Superior temporal gyrus (tissue), 1 donor: ENCODE results near the gene TLE4.
A peak's percentile ranks its signal among the peaks of the same experiment; 100 is the strongest.
"Not testable (repeated sequence)": the region's sequence is repeated elsewhere in the genome, so short reads cannot be mapped to it uniquely, and the experiment has no call there.

Experiments
- DNase-seq: peaks from one replicate; pipeline ENCODE4 v3.0.0-alpha.2; 2016; ENCODE audit errors: extremely low spot score

The TLE4 gene

GRCh38 chr9:79637177-79637925 is 65.6 kb downstream of the TLE4 start:
- DNase-seq: no peak

DNA sequence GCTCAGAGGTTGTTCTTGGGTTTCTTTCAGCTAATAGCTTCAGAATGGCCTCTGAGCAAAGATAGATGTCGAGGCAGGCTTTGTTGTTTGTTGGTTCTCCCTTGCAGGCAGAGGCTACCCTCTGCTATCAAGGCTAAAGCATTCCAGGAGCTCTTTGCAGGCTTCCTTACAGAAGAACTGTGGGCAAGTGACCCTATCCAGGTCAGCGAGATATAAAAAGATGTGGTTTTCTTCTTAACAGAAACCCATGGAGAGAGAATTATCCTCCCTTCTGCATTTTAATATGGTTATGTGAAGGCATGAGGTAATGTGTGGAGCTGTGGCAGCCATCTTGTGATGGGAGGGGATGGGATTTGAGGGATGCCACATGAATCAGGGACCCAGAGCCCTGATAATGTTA is 67.0 kb downstream of the TLE4 start:
- DNase-seq: no peak

DNA sequence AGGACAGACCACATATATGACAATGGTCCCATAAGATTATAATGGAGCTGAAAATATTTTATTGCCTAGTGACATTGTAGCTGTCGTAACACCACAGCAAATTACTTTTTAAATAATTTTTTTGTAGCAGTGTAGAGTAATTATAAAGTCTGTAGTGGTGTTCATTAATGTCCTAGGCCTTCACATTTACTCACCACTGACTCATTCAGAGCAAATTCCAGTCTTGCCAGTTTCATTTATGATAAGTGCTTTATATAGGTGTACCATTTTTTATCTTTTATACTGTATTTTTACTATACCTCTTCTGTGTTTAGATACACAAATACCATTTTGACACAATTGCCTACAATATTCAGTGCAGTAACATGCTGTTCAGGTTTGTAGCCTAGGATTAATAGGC is 67.6 kb downstream of the TLE4 start:
- DNase-seq: no peak

GRCh38 chr9:79640067-79640466 is 68.3 kb downstream of the TLE4 start:
- DNase-seq: not testable (repeated sequence)

DNA sequence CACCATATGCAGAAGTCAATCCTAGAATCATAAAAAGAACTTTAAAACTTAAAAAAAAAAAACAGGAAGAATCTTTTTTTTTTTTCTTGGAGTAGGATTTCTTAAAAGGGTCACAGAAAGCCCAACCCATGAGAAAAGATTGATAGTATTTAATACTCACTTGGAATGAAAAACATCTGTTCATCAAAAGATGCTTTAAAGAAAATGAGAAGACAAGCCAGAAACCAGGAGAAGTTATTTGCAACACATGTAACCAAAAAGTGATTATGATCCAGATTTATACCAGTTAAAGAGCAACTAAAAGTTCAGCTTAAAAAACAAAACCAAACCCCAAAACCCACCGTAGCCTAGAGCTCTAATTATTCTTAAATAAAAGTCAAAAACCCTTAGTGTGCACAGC is 69.3 kb downstream of the TLE4 start:
- no peak for DNase-seq

DNA sequence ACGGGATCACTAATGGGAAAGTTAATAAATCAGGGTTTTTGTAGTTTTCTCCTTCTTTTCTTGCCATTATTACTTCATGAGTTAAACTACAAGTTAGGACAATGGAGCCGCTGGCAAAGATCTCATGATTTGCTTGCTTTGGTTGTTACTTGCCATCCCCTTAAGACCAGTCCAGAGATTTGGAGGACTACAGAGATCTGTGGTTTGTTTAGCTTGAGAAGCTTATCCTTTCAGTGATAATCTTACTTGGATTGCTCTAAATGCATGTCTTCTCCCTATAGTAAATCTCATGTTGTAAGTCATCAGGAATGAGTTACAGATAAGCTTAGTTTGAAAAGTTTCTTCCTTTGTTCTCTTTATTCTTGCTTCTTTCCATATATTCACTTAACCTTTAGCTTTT is 70.9 kb downstream of the TLE4 start:
- DNase-seq: no peak

GRCh38 chr9:79644048-79644447 is 72.3 kb downstream of the TLE4 start:
- no peak for DNase-seq

DNA sequence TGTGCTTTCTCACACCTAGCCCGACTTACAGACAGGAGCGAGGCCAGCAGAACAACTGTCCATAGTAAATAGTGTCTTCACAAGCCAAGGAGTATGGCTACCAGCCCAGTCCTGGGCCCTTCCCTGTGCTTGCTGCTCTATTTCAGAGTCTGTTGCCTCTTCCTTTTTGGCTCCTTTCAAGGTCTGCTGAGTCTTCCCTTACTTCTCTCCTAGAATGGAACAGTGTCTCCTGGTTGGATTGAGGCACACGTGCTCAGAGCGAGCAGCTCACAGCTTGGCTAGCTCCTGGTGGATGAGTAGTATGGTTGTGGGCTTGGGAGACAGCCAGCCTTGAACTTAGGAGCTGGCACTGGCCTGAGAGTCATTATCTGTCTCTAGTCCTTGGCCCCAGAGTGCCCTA is 72.8 kb downstream of the TLE4 start:
- no peak for DNase-seq

- DNase-seq: no peak
Observed at GRCh38 chr9:79645110-79645509, 73.3 kb downstream of the TLE4 start.

DNA sequence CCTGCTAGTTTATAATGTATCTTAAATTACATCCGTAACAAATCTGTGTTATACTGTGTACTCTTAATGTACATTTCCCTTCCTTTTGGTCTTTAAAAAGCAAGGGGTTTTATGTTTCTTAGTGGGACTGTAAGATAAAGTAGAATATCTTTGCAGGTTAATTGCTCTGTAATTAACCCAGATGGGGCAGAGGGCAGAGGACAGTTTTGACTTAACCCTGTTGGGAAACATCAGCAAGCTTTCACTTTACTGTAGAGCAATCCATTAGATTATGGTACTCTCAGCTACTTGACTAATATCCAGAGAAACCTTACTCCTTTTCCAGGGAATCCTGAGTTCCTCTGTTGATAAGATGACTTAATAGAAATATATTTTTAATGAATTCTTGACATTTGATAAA is 74.3 kb downstream of the TLE4 start:
- DNase-seq: no peak

DNA sequence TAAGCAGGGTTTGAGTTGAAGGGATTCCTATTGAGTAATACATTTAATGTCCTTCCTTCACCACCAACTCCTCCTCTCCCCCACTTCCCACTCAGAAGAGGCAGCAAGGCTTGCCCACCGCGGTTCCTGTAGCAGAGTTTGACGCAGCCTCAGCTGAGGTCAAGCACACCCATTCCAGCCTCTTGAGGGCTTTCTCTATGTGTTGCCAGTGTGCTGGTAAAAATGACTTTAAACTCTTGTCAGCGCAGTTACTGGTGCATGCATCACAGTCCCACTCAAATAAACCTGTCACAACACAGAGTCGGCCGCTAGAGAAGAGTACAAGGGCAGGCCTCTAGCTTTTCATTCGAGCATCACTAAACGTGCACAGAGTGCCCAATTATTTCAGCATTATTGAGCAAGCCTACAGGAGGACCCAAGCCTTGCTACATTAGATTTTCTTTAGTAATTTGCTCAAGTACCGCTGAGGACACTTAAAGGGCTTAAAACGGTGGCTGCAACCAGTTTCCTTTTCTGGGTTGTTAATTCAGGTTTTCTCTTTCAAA is 79.6 kb downstream of the TLE4 start:
- no peak for DNase-seq

GRCh38 chr9:79652598-79652997 is 80.8 kb downstream of the TLE4 start:
- no peak for DNase-seq

GRCh38 chr9:79654591-79655382 is 83.0 kb downstream of the TLE4 start:
- not testable (repeated sequence) for DNase-seq

DNA sequence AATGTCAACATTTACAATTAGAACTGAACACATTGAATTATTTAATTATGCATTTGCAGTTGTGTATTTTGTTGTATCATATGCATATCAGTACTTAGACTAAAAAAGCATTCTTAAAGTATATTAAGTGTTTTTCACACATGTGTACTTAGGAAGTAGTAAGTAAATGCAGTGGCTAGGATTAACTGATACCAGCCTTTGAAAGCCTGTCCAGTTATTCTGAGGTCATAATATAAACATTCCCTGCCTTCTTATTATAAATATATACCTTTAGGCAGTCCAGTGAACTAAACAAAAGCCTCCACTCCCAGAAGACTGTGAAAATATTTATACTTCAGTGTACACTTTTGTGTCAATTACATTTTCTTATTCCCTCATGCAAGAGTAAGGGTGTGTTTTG is 83.8 kb downstream of the TLE4 start:
- no peak for DNase-seq

GRCh38 chr9:79656169-79656568 is 84.4 kb downstream of the TLE4 start:
- DNase-seq: no peak

DNA sequence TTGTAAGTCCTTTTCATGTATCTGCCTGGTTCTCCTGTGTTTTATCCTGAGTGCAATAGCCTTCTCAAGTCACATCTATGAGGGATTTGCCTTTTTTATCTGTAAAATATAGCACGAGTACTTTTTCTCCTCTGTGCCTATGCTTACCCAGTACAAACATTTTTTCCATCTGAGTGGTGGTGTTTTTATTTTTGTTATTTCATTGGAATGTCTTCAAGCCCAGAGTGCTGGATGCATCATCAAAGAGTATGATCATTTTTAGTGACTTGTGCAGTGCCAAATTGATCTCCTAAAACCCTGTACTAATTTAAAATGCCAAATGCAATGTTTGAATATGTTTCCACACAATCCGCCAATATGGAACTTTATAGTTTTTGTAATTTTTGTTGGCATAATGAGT is 86.1 kb downstream of the TLE4 start:
- no peak for DNase-seq

DNA sequence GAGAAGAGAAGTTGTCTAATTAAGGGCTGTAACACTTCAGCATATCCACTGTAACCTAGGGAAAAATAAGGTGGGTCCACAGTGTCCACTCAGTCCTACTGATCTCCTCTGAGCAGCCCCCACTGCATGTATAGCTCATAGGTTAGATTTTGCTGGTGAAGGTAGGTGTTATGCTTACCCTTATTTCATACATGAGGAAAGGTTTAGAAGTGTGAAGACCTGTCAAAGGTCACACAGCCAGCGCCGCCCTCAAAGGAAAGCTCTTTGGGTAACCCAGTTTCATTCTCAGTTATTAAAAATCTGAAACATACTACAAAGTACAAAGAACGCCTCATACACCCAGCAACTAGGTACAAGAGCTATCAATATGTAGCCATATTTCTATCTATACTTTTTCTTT is 87.2 kb downstream of the TLE4 start:
- DNase-seq: no peak

GRCh38 chr9:79660615-79661014 is 88.8 kb downstream of the TLE4 start:
- DNase-seq: no peak

DNA sequence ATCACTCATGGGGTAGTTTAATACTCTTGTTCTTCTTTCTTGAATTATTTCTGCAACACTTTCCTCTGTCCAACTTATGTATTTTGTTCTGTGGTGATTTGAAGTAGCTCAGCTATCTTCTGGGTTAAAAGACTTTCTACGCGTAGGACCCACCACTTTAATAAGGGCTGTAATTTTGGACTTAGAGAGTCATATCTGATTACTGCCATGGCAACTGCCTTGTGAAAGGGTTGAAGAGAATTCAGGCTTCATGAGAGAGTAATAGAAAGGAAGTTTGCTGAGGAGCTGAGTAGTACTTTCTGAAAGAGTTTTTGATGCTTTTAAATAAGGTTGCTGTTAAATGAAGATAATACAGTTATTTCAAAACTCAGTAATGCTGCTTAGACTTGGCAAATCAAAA is 89.5 kb downstream of the TLE4 start:
- DNase-seq: no peak

- peak; percentile 43 for DNase-seq
Observed at GRCh38 chr9:79661886-79662536, 90.2 kb downstream of the TLE4 start.

DNA sequence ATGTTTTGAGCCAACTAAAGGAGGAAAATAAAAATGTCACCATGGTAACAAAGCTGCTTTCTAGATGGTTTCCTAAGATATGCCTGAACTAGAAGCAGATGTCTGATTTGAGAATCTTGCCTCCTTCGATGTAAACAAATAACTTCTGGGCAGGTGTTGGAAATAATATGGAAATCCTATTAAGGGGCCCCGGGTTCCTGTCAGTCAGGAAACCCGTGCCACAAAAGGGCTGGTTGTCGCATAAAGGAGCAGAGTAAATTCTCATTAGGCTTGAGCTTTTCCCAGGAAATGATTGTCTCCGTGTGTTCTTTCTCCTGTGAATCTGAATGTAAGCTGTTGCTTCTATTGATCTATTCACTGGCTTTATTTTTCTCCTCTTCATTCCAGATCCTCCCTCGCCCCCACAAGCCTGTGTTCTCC is 90.8 kb downstream of the TLE4 start:
- peak; percentile 48 for DNase-seq

DNA sequence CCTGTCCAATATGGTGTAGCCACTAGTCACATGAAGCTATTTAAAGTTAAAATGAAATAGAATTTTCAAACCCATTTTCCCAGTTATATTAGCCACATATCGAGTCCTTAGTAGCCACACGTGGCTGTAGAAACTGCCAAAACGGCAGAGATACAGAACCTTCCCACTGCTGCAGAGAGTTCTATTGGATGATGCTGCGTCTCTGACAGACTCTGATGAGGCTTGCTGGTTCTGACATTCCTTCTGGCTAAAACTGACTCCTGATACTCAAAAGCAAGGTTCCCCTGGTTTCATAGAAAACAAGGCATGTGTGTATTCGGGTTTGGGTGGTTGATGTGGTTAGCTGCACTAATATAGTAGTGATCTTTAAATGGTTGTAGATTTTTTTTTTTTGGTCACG is 91.5 kb downstream of the TLE4 start:
- peak; percentile 68 for DNase-seq

DNA sequence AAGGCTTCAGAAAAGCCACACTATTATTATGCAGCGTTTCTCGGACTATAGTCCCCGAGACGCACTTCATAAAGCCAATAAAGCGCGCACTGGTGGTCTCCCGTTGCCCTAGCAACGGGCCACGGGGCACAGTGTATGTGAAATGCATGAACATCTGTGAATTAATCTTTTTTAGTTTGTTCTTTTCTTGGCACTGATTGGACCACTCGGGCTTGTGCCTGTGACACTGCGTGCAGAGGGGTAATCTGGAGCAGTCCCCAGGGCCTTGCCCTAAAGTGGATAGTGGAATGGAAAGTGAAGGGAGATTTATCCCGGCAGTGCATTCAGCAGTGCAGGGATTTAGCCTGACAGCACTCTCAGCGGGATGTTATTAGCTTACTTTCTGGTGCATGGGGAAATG is 92.1 kb downstream of the TLE4 start:
- no peak for DNase-seq
